Hematopoietic multipotent progenitor cell treated with erythropoietin and hydrocortisone succinate and interleukin-3 and kit ligand, for 6 days (in vitro differentiated cells): ENCODE results near the gene NBPF12.
"Not testable (repeated sequence)": the region's sequence is repeated elsewhere in the genome, so short reads cannot be mapped to it uniquely, and the experiment has no call there.

ENCODE experiments used
- DNase-seq: peaks from one replicate; pipeline ENCODE4 v3.0.0-alpha.2; 2015

NBPF12 gene, protein sequence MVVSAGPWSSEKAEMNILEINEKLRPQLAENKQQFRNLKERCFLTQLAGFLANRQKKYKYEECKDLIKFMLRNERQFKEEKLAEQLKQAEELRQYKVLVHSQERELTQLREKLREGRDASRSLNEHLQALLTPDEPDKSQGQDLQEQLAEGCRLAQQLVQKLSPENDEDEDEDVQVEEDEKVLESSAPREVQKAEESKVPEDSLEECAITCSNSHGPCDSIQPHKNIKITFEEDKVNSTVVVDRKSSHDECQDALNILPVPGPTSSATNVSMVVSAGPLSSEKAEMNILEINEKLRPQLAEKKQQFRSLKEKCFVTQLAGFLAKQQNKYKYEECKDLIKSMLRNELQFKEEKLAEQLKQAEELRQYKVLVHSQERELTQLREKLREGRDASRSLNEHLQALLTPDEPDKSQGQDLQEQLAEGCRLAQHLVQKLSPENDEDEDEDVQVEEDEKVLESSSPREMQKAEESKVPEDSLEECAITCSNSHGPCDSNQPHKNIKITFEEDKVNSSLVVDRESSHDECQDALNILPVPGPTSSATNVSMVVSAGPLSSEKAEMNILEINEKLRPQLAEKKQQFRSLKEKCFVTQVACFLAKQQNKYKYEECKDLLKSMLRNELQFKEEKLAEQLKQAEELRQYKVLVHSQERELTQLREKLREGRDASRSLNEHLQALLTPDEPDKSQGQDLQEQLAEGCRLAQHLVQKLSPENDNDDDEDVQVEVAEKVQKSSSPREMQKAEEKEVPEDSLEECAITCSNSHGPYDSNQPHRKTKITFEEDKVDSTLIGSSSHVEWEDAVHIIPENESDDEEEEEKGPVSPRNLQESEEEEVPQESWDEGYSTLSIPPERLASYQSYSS (N-terminal part only)

DNA sequence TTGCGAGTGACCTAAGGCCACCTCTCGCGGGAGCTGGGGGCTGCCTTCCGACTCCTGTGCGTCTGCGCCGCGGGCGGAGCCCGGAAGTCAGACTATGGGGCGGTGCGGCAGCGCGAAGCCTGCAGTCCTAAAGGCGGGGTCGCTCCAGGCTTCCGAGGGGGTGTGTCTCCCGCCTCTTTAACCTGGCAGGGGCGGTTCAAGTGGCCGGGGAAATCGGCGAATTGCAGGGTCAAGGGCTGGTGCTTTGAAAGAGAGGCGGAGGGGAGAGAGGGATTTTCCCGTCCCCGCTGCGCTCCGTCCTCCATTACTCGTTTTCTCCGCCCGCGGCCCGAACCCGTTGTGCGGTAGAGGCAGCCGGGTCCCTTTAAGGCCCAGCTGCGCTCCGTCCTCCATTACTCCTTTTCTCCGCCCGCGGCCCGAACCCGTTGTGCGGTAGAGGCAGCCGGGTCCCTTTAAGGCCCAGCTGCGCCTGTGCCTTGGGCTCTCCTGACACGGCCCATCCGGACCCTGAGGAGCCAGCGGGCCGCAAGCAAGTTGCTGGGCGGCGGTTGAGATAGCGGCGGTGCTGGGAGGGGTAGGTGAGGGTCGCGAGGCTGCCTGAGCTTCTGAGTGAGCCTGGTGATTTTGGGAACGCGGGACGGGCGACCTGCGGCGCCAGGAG, at the start of gene NBPF12:
Gene NBPF12, plus strand, starts transcription at position 83 of the 661 bp plus-strand sequence. CDS start 21,820 bp downstream, outside the sequence.
- DNase-seq: peak; percentile 90

DNA sequence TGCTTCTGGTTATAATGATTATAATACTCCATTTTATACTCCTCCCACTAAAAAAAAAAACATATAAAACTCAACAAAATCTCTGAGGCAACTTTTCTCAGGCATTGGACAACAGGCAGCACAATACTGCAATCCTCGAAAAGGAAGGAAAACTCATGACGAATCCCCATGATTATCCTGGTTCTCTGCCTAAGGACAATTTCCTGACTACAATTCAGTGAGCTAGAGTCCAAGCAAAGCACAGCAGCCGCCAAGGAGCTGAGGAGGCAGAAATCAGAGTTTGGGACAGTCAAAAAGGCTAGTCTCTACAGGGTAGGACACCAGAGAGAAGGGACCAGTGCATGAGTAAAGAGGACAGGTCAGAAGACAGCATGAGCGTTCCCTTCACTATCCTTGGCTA, 46.8 kb upstream of the NBPF12 start:
- DNase-seq: not testable (repeated sequence)

DNA sequence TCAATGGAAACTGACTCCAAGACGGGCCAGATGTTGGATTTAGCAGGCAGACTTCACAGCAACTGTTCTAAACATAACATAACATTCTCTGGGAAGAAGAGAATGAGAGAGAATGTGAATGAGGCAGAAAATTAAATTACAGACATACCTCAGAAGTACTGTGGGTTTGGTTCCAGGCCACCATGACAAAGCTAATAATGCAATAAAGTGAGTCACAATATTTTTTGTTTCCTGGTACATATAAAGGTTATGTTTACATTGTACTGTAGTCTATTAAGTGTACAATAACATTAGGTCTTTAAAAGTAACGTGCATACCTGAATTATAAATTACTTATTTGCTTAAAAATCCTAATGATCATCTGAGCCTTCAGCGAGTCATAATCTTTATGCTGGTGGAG, 45.8 kb upstream of the NBPF12 start:
- not testable (repeated sequence) for DNase-seq

DNA sequence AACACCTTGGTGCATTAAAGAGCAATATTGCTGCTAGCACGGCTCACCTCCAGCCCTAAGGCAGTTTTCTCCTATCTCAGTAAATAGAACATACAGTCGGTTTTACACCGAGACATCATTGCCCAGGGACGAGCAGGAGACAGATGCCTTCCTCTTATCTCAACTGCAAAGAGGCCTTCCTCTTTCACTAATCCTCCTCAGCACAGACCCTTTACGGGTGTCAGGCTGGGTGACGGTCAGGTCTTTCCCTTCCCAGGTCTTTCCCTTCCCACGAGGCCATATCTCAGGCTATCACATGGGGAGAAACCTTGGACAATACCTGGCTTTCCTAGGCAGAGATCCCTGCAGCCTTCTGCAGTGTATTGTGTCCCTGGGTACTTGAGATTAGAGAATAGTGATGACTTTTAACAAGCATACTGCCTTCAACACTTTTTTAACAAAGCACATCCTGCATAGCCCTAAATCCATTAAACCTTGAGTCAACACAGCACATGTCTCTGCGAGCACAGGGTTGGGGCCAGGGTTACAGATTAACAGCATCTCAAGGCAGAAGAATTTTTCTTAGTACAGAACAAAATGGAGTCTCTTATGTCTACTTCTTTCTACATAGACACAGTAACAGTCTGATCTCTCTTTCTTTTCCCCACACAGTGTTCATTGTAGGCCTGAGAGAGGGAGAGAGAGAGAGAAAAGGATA, 30.4 kb upstream of the NBPF12 start:
- DNase-seq: not testable (repeated sequence)

GRCh38 chr1:146912975-146913374, 25.1 kb upstream of the NBPF12 start:
- not testable (repeated sequence) for DNase-seq

DNA sequence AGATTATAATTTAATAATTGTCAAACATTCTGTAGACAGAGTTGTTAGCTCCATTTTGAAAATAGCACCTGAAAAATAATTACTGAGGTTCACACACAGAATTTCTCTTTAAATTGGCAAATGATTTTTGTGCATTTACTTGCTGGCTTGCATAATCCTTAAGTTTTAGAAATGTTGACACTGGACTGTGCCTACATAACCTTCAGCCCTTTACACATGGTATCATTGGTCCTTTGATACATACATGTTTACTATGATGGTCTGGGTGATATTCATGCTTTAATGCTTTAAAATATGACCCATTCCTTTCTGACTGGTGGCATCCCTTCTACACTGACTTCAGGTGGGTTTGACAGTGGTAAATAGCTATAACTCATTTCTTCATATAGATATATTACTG, 17.3 kb upstream of the NBPF12 start:
- DNase-seq: not testable (repeated sequence)

- not testable (repeated sequence) for DNase-seq
Observed at GRCh38 chr1:146922614-146923013, 15.5 kb upstream of the NBPF12 start.

DNA sequence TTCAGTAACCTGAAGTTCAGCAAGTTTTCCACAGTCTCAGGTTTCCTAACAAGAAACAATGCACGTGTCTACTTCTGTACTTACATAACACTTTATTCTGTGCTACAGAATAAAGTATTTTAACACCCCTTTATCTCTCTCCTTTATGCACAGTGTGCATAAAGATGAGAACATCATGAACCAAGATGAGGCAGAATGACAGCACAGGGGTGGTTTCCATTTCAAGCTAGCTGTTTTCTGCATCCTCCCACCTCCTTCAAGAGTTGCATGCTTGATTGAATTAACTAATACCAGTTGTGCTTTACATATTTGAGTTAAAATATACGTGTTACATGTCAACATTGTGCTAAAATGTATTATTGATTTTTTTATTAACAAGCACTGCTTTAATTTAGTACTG, 14.0 kb upstream of the NBPF12 start:
- not testable (repeated sequence) for DNase-seq

DNA sequence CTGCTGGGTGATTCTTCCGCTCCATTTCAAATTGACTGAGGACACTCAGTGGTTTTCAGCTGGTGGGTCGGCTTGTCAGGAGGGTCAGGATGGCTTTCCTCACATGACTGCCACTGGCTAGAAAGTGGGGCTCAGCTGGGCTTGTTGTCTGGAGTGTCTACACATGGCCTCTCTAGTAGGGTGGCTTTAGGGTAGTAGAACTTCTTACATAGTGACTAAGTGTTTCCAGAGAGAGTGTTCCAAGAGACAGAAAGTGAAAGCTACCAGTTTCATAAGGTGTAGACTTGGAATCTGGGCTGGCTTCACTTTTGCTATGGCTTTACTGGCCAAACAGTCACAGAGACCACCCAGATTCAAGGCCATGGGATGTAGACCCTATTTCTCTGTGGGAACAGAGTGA, 11.7 kb upstream of the NBPF12 start:
- not testable (repeated sequence) for DNase-seq

- DNase-seq: not testable (repeated sequence)
Observed at GRCh38 chr1:146930225-146930624, 7.9 kb upstream of the NBPF12 start.

GRCh38 chr1:146934390-146935223, 3.5 kb upstream of the NBPF12 start:
- peak; percentile 78 for DNase-seq

DNA sequence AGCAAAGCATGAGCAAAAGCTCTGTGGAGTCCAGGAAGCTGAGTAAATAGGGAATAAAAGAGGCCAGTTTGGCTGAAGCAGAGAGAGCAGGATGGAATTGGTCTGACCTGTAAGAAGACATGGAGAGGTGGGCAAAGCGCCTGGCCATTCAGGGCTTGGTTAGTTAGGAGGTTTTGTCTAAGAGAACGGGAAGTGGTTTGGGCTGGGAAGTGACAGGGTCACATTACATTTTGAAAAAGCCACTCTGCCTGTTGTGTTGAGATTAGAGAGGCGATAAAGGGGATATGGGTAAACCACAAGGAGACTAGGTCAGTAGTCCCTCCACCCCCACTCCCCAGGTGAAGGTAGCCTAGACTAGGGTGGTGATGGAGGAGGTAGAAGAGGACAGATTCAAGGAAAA, 662 bp upstream of the NBPF12 start:
- DNase-seq: not testable (repeated sequence)

DNA sequence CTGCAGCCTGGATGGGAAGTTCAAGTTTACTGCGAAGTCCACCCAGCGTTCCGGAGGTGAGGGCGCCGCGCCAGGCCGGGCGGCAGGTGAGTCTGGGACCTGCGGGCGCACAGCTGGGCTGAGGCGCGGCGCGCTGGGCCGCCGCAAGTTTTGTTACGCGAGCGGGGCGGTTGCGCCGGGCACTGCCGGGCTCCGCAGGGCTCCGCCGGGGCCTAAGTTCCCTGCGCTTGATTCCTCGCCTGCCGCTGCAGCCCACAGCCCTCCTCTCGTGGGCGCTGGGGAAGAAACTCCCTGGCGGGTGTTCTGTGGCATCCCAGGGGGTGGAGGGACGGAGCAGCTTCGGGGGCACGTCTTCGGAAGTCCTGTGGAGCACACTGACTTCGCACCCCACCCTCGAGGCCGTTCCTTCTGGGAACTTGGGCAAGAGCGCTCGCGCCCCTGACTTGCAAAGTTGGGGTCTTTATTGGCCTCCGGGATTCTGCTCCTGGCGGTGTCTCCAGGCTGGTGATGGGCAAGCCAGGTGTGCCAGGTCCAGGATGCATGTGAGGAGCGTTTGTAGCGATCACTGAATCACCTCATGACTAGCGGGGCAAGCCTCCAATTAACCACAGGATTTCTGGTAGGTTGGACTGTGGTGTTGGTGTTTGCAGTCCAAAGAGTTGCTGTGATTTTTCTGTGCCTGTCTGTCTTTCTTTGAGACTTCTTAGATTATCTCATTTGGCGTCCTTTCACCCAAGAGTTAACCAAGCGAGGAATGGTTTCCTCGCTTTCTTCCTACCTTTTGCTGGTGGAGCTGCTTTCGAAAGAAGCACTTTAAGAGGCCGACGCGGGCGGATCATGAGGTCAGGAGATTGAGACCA, 1.0 kb downstream of the NBPF12 start:
- peak; percentile 7 for DNase-seq

GRCh38 chr1:146940293-146940692, 2.2 kb downstream of the NBPF12 start:
- DNase-seq: not testable (repeated sequence)

DNA sequence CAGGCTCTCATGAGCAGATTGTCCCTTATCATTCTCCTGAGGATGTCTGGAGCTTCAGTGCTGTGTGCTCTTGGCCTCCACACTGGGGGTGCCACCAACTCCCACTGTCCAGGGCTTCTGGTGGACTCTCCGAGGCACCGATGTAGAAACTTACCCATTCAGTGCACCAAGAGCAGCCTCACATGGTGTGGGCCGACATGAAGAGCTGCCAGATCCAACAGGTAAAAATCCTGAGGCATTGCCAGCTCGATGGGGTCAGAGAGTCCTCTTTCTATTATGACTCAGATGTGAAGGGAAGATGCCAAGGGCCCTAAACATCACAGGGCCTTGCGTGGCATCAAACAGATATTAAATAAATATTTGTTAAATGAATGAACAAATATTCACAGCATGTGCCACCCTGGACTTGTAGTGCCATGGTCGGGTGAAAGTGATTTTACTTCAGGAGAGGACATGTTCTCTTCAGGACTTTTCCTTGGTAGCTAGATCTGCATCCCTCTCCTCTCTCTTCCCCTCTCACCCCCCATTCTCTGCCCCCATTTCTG, 5.3 kb downstream of the NBPF12 start:
- not testable (repeated sequence) for DNase-seq

- DNase-seq: not testable (repeated sequence)
Observed at GRCh38 chr1:146948127-146948526, 10.0 kb downstream of the NBPF12 start.

DNA sequence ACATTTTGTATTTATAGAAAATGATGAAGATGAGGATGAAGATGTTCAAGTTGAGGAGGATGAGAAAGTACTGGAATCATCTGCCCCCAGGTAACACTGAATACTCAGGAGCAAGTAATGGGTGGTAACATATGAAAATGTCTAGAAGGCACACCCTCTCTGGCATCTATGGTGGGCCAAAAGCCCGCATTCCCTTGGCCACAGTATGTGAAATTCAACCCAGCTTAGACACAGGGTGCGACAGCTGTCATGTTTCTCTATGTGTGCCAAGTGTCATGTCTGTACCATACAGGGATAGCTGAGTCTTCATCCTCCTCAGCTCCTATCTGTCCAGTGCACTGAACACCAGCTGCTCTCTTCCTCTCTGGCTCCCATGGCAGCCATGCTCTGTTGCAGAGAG, 26.2 kb downstream of the NBPF12 start:
- not testable (repeated sequence) for DNase-seq

- DNase-seq: not testable (repeated sequence)
Observed at GRCh38 chr1:146966351-146966750, 28.2 kb downstream of the NBPF12 start.

GRCh38 chr1:146970656-146971055, 32.5 kb downstream of the NBPF12 start:
- DNase-seq: not testable (repeated sequence)

DNA sequence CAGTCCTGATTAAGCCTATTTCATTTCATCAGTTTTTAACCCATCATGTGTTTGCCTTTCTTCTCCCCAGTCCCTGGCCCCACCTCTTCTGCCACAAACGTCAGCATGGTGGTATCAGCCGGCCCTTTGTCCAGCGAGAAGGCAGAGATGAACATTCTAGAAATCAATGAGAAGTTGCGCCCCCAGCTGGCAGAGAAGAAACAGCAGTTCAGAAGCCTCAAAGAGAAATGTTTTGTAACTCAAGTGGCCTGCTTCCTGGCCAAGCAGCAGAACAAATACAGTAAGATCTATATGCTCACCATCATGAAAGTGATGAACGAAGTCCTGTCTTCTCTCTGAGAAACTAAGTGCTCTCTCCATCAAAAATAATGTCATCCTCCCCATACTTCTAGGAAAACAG, 34.6 kb downstream of the NBPF12 start:
- not testable (repeated sequence) for DNase-seq
